ENCODE data around the gene SLC7A5. TPM values are rescaled to one million over a fixed set of nuclear protein-coding genes. Genes with fewer than 3 reads are reported as not detected.

Gene SLC7A5
- total and polyA plus RNA-seq, 2 experiments from 2014 or later = 5.4 to 8.2 TPM

- Histone ChIP-seq H3K4me3 (no peak overlapping the region), H3K27ac (no peak overlapping the region), H3K4me1 (ENCODE audit: low read depth) (peaks cover 28% of the 10 kb centered on the region), H3K27me3 (no peaks in the 10 kb centered on the region), H3K36me3 (no peaks in the 10 kb centered on the region), H3K9me3 (ENCODE audit: low read depth) (no peaks in the 10 kb centered on the region)
- peak; percentile 55 to 76 for DNase-seq (ENCODE audit: low read depth in 1 of 2, low spot score in 1 of 2)
- TF ChIP-seq CTCF (IDR thresholded peaks at IDR 0.05; ENCODE audit: low read depth, low read length) = peak; percentile 96
Observed at GRCh38 chr16:87850009-87851006, 19.0 kb downstream of the SLC7A5 start.

- Histone ChIP-seq H3K9me3 (ENCODE audit: low read depth) (no peaks in the 10 kb centered on the region), H3K36me3 (no peaks in the 10 kb centered on the region)
Observed at GRCh38 chr16:87849419-87850008, 19.8 kb downstream of the SLC7A5 start.

GRCh38 chr16:87848676-87849345 lies 20.5 kb downstream of the SLC7A5 start:
- Histone ChIP-seq H3K4me1 (ENCODE audit: low read depth) (peaks cover 25% of the 10 kb centered on the region), H3K27me3 (no peaks in the 10 kb centered on the region)

More at GRCh38 chr16:87849419-87850008, 19.8 kb downstream of the SLC7A5 start:
- H3K27ac ChIP-seq = no peak overlapping the region
- H3K4me3 ChIP-seq = no peak overlapping the region
- no peak for DNase-seq (ENCODE audit: low read depth in 1 of 2, low spot score in 1 of 2)
- H3K4me1 ChIP-seq (ENCODE audit: low read depth) = peaks cover 28% of the 10 kb centered on the region
- no peak for TF ChIP-seq CTCF (IDR thresholded peaks at IDR 0.05; ENCODE audit: low read depth, low read length)
- H3K27me3 ChIP-seq = no peaks in the 10 kb centered on the region

GRCh38 chr16:87847785-87848675 lies 21.3 kb downstream of the SLC7A5 start:
- no peaks in the 10 kb centered on the region for H3K36me3 ChIP-seq
- TF ChIP-seq CTCF (IDR thresholded peaks at IDR 0.05; ENCODE audit: low read depth, low read length) = no peak
- no peak overlapping the region for H3K27ac ChIP-seq
- peaks cover 17% of the 10 kb centered on the region for H3K4me1 ChIP-seq (ENCODE audit: low read depth)
- no peaks in the 10 kb centered on the region for H3K27me3 ChIP-seq
- H3K9me3 ChIP-seq (ENCODE audit: low read depth) = no peaks in the 10 kb centered on the region
- peak in 1 of 2 donors; percentile 31 for DNase-seq (ENCODE audit: low read depth in 1 of 2, low spot score in 1 of 2)
- H3K4me3 ChIP-seq = no peak overlapping the region

More at GRCh38 chr16:87848676-87849345, 20.5 kb downstream of the SLC7A5 start:
- no peak for TF ChIP-seq CTCF (IDR thresholded peaks at IDR 0.05; ENCODE audit: low read depth, low read length)
- no peaks in the 10 kb centered on the region for H3K36me3 ChIP-seq
- no peaks in the 10 kb centered on the region for H3K9me3 ChIP-seq (ENCODE audit: low read depth)
- no peak for DNase-seq (ENCODE audit: low read depth in 1 of 2, low spot score in 1 of 2)
- H3K4me3 ChIP-seq = no peak overlapping the region
- H3K27ac ChIP-seq = no peak overlapping the region

- H3K9me3 ChIP-seq (ENCODE audit: low read depth) = no peaks in the 10 kb centered on the region
- TF ChIP-seq CTCF (IDR thresholded peaks at IDR 0.05; ENCODE audit: low read depth, low read length) = no peak
- no peaks in the 10 kb centered on the region for H3K27me3 ChIP-seq
- peaks cover 11% of the 10 kb centered on the region for H3K4me1 ChIP-seq (ENCODE audit: low read depth)
- DNase-seq (ENCODE audit: low read depth in 1 of 2, low spot score in 1 of 2) = no peak
- no peak overlapping the region for H3K4me3 ChIP-seq
- H3K36me3 ChIP-seq = no peaks in the 10 kb centered on the region
- H3K27ac ChIP-seq = no peak overlapping the region
Observed at GRCh38 chr16:87847467-87847784, 21.9 kb downstream of the SLC7A5 start.
